ENCODE data around the gene TRIM17. TPM values are rescaled to one million over a fixed set of nuclear protein-coding genes. Genes with fewer than 3 reads are reported as not detected.

The TRIM17 gene
- total RNA-seq, 1 donor from 2014 or later: 9.4 TPM

GRCh38 chr1:228463009-228463558 lies 46.4 kb upstream of the TRIM17 start:
- Mint-ChIP-seq H3K4me3 (peak overlapping the region; percentile 94), H3K4me1 (ENCODE audit: unreplicated experiment) (peaks cover 25% of the 10 kb centered on the region), H3K27me3 (peaks cover 67% of the 10 kb centered on the region), H3K36me3 (no peaks in the 10 kb centered on the region), H3K9me3 (no peaks in the 10 kb centered on the region), H3K27ac (no peak overlapping the region)
- no peak for TF ChIP-seq CTCF (conservative IDR thresholded peaks at IDR 0.05)
- no peak for DNase-seq (ENCODE audit: extremely low spot score, unreplicated experiment)

- Mint-ChIP-seq H3K27me3 (peaks cover 67% of the 10 kb centered on the region), H3K4me1 (ENCODE audit: unreplicated experiment) (peaks cover 25% of the 10 kb centered on the region), H3K36me3 (no peaks in the 10 kb centered on the region)
Observed at GRCh38 chr1:228462560-228462959, 45.9 kb upstream of the TRIM17 start.

GRCh38 chr1:228460821-228461220 lies 44.2 kb upstream of the TRIM17 start:
- Mint-ChIP-seq H3K4me3 (peak overlapping the region; percentile 53), H3K27me3 (peaks cover 53% of the 10 kb centered on the region), H3K4me1 (ENCODE audit: unreplicated experiment) (peaks cover 30% of the 10 kb centered on the region)

More at GRCh38 chr1:228462560-228462959, 45.9 kb upstream of the TRIM17 start:
- DNase-seq (ENCODE audit: extremely low spot score, unreplicated experiment): no peak
- Mint-ChIP-seq H3K4me3 (peak overlapping the region; percentile 94), H3K9me3 (no peaks in the 10 kb centered on the region), H3K27ac (no peak overlapping the region)
- TF ChIP-seq CTCF (conservative IDR thresholded peaks at IDR 0.05): no peak

GRCh38 chr1:228459091-228459993 lies 42.7 kb upstream of the TRIM17 start:
- peak overlapping the region; percentile 99 for H3K27ac Mint-ChIP-seq
- DNase-seq (ENCODE audit: extremely low spot score, unreplicated experiment): peak; percentile 81
- peaks cover 40% of the 10 kb centered on the region for H3K27me3 Mint-ChIP-seq
- peaks cover 3% of the 10 kb centered on the region for H3K36me3 Mint-ChIP-seq
- H3K9me3 Mint-ChIP-seq: no peaks in the 10 kb centered on the region
- H3K4me3 Mint-ChIP-seq: peak overlapping the region; percentile 99
- TF ChIP-seq CTCF (conservative IDR thresholded peaks at IDR 0.05): peak; percentile 87
- H3K4me1 Mint-ChIP-seq (ENCODE audit: unreplicated experiment): peaks cover 28% of the 10 kb centered on the region

More at GRCh38 chr1:228460821-228461220, 44.2 kb upstream of the TRIM17 start:
- no peaks in the 10 kb centered on the region for H3K9me3 Mint-ChIP-seq
- no peak for TF ChIP-seq CTCF (conservative IDR thresholded peaks at IDR 0.05)
- DNase-seq (ENCODE audit: extremely low spot score, unreplicated experiment): no peak
- no peaks in the 10 kb centered on the region for H3K36me3 Mint-ChIP-seq
- H3K27ac Mint-ChIP-seq: no peak overlapping the region

- H3K36me3 Mint-ChIP-seq: peaks cover 11% of the 10 kb centered on the region
- H3K4me1 Mint-ChIP-seq (ENCODE audit: unreplicated experiment): peaks cover 35% of the 10 kb centered on the region
- TF ChIP-seq CTCF (conservative IDR thresholded peaks at IDR 0.05): peak; percentile 58
- peak; percentile 89 for DNase-seq (ENCODE audit: extremely low spot score, unreplicated experiment)
- H3K27ac Mint-ChIP-seq: peak overlapping the region; percentile 99
- H3K27me3 Mint-ChIP-seq: peaks cover 24% of the 10 kb centered on the region
- H3K9me3 Mint-ChIP-seq: no peaks in the 10 kb centered on the region
- peak overlapping the region; percentile 99 for H3K4me3 Mint-ChIP-seq
Observed at GRCh38 chr1:228457396-228458176, 40.9 kb upstream of the TRIM17 start.

Measured in type B pancreatic cell (in vitro differentiated cells).